Sigmoid colon (tissue), 7 donors: ENCODE data around the gene TSPAN18. TPM values are rescaled to one million over a fixed set of nuclear protein-coding genes. Genes with fewer than 3 reads are reported as not detected.

Experiments used
- DNase-seq: peaks from one replicate; pipeline ENCODE4 v3.0.0-alpha.2; 2019
- H3K27ac ChIP-seq, 4 donors: fragments of 200-600 bp; sonication (generic); one replicate each; pipeline ENCODE4 v1.5.1; 2016 to 2019; ENCODE audit warnings: mild to moderate bottlenecking in 1 of 4
- H3K27me3 ChIP-seq, 3 donors: fragments of 200-600 bp; sonication (generic); one replicate each; pipeline ENCODE4 v1.5.1; 2019; ENCODE audit warnings: mild to moderate bottlenecking in 1 of 3
- H3K36me3 ChIP-seq, 4 donors: fragments of 200-600 bp; sonication (generic); one replicate each; pipeline ENCODE4 v1.5.1; 2016 to 2019
- H3K4me1 ChIP-seq, 4 donors: fragments of 200-600 bp; sonication (generic); one replicate each; pipeline ENCODE4 v1.5.1; 2017 to 2019
- H3K4me3 ChIP-seq, 4 donors: fragments of 200-600 bp; sonication (generic); one replicate each; pipeline ENCODE4 v1.5.1; 2017 to 2019; ENCODE audit warnings: mild to moderate bottlenecking in 2 of 4, moderate library complexity in 1 of 4
- H3K9me3 ChIP-seq, 4 donors: fragments of 200-600 bp in 3 of 4; sonication (generic) in 3 of 4; one replicate each; pipeline versions ENCODE4 v1.5.1 to v1.6.1; 2013 to 2019
- CTCF ChIP-seq, 4 experiments: fragments of 450-650 bp in 3 of 4; fragments of 200-600 bp in 1 of 4; IDR thresholded peaks; one replicate each; pipeline ENCODE4 v1.5.1; 2016 to 2019; ENCODE audit warnings: antibody characterized with exemption in 4 of 4, mild to moderate bottlenecking in 3 of 4, moderate library complexity in 2 of 4
- EP300 ChIP-seq, 4 donors: sonication (generic); formaldehyde crosslinking; IDR thresholded peaks; one replicate each; pipeline ENCODE4 v1.6.1; 2017; ENCODE audit warnings: antibody characterized with exemption in 4 of 4
- POLR2A ChIP-seq, 2 donors: fragments of 450-650 bp; IDR thresholded peaks; one replicate each; pipeline ENCODE4 v1.6.1; 2016; ENCODE audit warnings: antibody characterized with exemption in 2 of 2, mild to moderate bottlenecking in 2 of 2, moderate library complexity in 2 of 2
- POLR2AphosphoS5 ChIP-seq, 4 donors: sonication (generic); formaldehyde crosslinking; IDR thresholded peaks; one replicate each; pipeline ENCODE4 v1.6.1; 2017; ENCODE audit warnings: antibody characterized with exemption in 4 of 4
- WGBS, 2 donors: extraction: QIAGEN DNeasy Blood & Tissue Kit; methylation state at CpG; one replicate each; pipeline ENCODE4 v1.1.7; 2013; 5-methylcytosine and 5-hydroxymethylcytosine counted together
- intact Hi-C: fragments of 100-400 bp; cut with DNase I; formaldehyde crosslinking; loops from one replicate; pipeline ENCODE4 v1.15.1; 2023
- polyA plus RNA-seq, 3 donors: library from polyadenylated mRNA; stranded (reverse); fragments of 200-250 nt; gene quantifications; one replicate each; pipeline ENCODE4 v1.2.3, GENCODE V29; 2013
- total RNA-seq, 4 donors: library from RNA; depleted of rRNA; stranded (reverse); fragments of >200 nt; gene quantifications; one replicate each; pipeline ENCODE4 v1.1.0, GENCODE V29; 2016
- donor health status: healthy with polysubstance abuse.
- donor health status: Bipolar disorder and iron deficiency.
- donor health status: healthy.

TSPAN18 gene
- total and polyA plus RNA-seq, 7 donors = 0.23 to 75.3 (median 13.8) TPM

- no peak for DNase-seq
- no peak overlapping the region for H3K4me3 ChIP-seq
- TF ChIP-seq POLR2AphosphoS5 (IDR thresholded peaks at IDR 0.05) = no peak
- TF ChIP-seq CTCF (IDR thresholded peaks at IDR 0.05) = no peak
- no peak for TF ChIP-seq EP300 (IDR thresholded peaks at IDR 0.05)
- no peak for TF ChIP-seq POLR2A (IDR thresholded peaks at IDR 0.05)
- H3K36me3 ChIP-seq = no peaks in the 10 kb centered on the region
- intact Hi-C loops = no loop called here
- H3K4me1 ChIP-seq = no peaks in the 10 kb centered on the region
- WGBS, 2 donors = 69 to 77% methylated on average over 16 of the region's 16 CpGs
- no peaks in the 10 kb centered on the region for H3K27me3 ChIP-seq
- H3K9me3 ChIP-seq = no peaks in the 10 kb centered on the region
- H3K27ac ChIP-seq = no peak overlapping the region
Measured at GRCh38 chr11:44711787-44712608, 14.8 kb upstream of the TSPAN18 start.

GRCh38 chr11:44713022-44713421, 13.7 kb upstream of the TSPAN18 start:
- Histone ChIP-seq H3K27ac (no peak overlapping the region), H3K4me1 (no peaks in the 10 kb centered on the region), H3K27me3 (no peaks in the 10 kb centered on the region), H3K4me3 (no peak overlapping the region), H3K36me3 (no peaks in the 10 kb centered on the region), H3K9me3 (no peaks in the 10 kb centered on the region)
- no peak for TF ChIP-seq EP300 (IDR thresholded peaks at IDR 0.05)
- no peak for TF ChIP-seq POLR2A (IDR thresholded peaks at IDR 0.05)
- no peak for TF ChIP-seq POLR2AphosphoS5 (IDR thresholded peaks at IDR 0.05)
- no peak for TF ChIP-seq CTCF (IDR thresholded peaks at IDR 0.05)
- DNase-seq = no peak
- intact Hi-C loops = no loop called here
- WGBS, 2 donors = 95 to 97% methylated on average over 1 of the region's 1 CpG

GRCh38 chr11:44716256-44716655, 10.5 kb upstream of the TSPAN18 start:
- DNase-seq = no peak
- TF ChIP-seq POLR2A (IDR thresholded peaks at IDR 0.05) (no peak), EP300 (IDR thresholded peaks at IDR 0.05) (no peak), POLR2AphosphoS5 (IDR thresholded peaks at IDR 0.05) (no peak)
- intact Hi-C loops = no loop called here
- Histone ChIP-seq H3K27me3 (no peaks in the 10 kb centered on the region), H3K4me1 (no peaks in the 10 kb centered on the region), H3K9me3 (no peaks in the 10 kb centered on the region), H3K4me3 (no peak overlapping the region), H3K36me3 (no peaks in the 10 kb centered on the region), H3K27ac (no peak overlapping the region)
- 52 to 80% methylated on average over 6 of the region's 6 CpGs for WGBS, 2 donors

- 65 to 83% methylated on average over 5 of the region's 5 CpGs for WGBS, 2 donors
- TF ChIP-seq POLR2AphosphoS5 (IDR thresholded peaks at IDR 0.05) (no peak), EP300 (IDR thresholded peaks at IDR 0.05) (no peak), POLR2A (IDR thresholded peaks at IDR 0.05) (no peak), CTCF (IDR thresholded peaks at IDR 0.05) (no peak)
- Histone ChIP-seq H3K36me3 (no peaks in the 10 kb centered on the region), H3K9me3 (no peaks in the 10 kb centered on the region), H3K4me1 (peaks cover 0 to 6% (median 0%) of the 10 kb centered on the region in 4 donors), H3K4me3 (no peak overlapping the region), H3K27me3 (no peaks in the 10 kb centered on the region), H3K27ac (no peak overlapping the region)
- intact Hi-C loops = no loop called here
- no peak for DNase-seq
Measured at GRCh38 chr11:44718057-44718456, 8.7 kb upstream of the TSPAN18 start.

GRCh38 chr11:44718612-44719390, 8.0 kb upstream of the TSPAN18 start:
- no peak overlapping the region for H3K4me3 ChIP-seq
- TF ChIP-seq CTCF (IDR thresholded peaks at IDR 0.05) (no peak), EP300 (IDR thresholded peaks at IDR 0.05) (no peak), POLR2A (IDR thresholded peaks at IDR 0.05) (no peak), POLR2AphosphoS5 (IDR thresholded peaks at IDR 0.05) (no peak)
- 38 to 81% methylated on average over 4 of the region's 4 CpGs for WGBS, 2 donors
- intact Hi-C loops = no loop called here
- DNase-seq = no peak
- no peaks in the 10 kb centered on the region for H3K27me3 ChIP-seq
- no peaks in the 10 kb centered on the region for H3K36me3 ChIP-seq
- no peak overlapping the region for H3K27ac ChIP-seq
- H3K4me1 ChIP-seq = peaks cover 0 to 6% (median 0%) of the 10 kb centered on the region in 4 donors
- H3K9me3 ChIP-seq = no peaks in the 10 kb centered on the region
